Stimulated activated CD8-positive, alpha-beta memory T cell treated with anti-CD3 and anti-CD28 coated beads, Interleukin-12 subunit alpha, Interleukin-12 subunit beta, amount 100 ng/mL, for 24 hours (primary cell): ENCODE results near the gene HHAT.

ENCODE experiments used
- DNase-seq: peaks from one replicate; pipeline ENCODE4 v3.0.0-alpha.2; 2020; ENCODE audit errors: extremely low read depth

Gene HHAT

GRCh38 chr1:210597555-210598134, 268.9 kb downstream of the HHAT start:
- DNase-seq: no peak

GRCh38 chr1:210598135-210598652, 269.5 kb downstream of the HHAT start:
- DNase-seq: no peak

DNA sequence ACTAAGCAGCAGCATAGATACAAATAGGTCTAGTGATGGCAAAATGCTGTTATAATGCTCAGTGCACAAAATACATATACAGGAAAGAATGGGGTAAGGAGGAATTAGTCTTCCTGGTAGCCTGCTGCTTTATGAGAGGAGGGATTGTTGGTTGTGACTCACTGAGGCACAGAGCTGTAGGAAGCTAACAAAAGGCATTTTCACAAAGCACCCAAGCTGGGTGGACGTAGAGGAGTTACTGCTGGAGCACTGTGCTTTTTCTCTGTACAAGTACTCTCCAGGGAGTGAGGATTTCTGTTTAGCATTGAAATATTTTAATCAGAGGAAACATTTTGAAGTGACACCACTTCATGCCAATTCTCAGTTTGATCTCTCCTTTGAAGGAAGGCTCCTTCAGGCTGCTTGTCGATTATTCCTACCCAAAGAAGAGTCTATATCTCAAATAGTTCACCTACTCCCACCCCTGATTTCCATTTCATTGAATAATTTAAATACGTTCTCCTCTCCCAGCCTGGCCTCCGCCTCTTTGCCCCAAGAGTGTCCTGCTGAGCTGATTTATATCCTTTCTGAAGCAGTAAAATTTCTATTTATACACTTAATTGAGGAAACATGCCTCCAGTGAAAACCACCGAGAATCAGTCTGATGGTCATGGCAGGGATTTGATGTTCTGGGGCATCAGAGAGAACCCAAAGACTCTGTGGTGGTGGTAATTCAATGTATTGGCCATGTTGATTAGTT, 271.9 kb downstream of the HHAT start:
- no peak for DNase-seq

DNA sequence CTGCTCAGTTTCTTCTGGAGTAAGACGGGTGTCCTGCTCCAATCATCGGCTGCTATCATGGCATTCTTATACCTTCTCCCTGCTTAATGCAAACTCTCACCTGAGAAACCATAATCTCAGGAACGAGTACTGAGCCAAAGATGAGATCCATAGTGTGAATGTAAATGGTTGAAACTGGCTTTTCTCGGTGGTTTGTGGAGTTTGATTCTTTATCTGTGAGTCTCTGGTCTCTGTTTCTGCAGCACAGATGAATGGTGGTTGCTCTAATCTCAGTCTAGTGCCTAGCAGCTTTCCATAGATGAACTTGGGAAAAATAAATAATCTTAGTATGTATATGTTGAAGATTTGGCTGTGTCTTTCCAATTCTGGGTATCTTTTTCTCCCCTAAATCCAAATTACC, 274.4 kb downstream of the HHAT start:
- DNase-seq: no peak

- DNase-seq: no peak
Observed at GRCh38 chr1:210605099-210605498, 276.4 kb downstream of the HHAT start.

DNA sequence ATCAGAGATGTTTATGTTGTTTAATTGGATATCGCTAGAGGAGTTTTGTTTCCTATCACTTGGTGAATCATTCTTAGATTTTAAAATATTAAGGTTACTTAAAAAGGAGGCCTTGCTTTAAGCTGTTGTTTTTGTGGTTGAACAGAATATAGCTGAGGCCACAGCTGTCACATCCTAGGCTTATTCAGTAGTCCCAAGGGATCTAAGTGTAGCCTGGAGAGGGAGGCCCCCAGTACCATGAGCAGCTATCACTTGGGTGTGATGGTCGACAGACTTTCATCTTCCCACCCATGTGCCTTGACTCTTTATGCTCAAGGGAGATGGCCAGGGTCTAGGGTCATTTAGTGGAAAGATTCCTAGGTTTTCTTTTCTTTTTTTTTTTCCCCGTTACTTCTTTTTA, 278.7 kb downstream of the HHAT start:
- no peak for DNase-seq

DNA sequence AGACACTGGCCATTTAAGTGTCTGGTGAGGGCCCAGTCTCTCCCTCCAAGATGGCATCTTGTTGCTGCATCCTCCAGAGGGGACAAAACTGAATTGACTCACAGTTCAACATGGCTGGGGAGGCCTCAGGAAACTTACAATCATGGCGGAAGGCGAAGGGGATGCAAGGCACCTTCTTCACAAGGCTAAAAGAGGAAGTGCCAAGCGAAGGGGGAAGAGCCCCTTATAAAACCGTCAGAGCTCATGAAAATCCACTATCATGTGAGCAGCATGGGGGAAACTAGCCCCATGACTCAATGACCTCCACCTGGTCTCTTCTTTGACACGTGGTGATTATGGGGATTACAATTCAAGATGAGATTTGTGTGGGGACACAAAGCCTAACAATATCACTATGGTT, 280.1 kb downstream of the HHAT start:
- no peak for DNase-seq

DNA sequence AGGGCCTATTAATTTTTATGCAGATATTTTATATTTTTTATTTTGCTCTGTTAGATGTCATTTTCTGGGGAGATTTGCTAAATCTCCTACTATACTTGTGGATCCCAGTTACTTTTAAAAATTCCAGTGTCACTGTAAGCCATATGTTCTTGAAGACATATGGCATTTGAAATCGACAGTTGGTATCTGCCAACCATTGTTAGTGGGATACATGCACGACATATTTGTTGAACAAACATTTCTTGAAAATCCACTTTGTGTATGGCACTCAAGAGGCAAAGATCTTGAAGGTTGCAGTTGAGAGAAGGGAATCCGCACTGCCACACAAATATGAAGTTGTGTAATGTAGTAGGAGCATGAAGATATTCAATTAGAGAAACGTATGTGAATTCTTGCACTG, 287.7 kb downstream of the HHAT start:
- no peak for DNase-seq

- DNase-seq: no peak
Observed at GRCh38 chr1:210617293-210617692, 288.6 kb downstream of the HHAT start.

- DNase-seq: no peak
Observed at GRCh38 chr1:210618369-210618768, 289.7 kb downstream of the HHAT start.

DNA sequence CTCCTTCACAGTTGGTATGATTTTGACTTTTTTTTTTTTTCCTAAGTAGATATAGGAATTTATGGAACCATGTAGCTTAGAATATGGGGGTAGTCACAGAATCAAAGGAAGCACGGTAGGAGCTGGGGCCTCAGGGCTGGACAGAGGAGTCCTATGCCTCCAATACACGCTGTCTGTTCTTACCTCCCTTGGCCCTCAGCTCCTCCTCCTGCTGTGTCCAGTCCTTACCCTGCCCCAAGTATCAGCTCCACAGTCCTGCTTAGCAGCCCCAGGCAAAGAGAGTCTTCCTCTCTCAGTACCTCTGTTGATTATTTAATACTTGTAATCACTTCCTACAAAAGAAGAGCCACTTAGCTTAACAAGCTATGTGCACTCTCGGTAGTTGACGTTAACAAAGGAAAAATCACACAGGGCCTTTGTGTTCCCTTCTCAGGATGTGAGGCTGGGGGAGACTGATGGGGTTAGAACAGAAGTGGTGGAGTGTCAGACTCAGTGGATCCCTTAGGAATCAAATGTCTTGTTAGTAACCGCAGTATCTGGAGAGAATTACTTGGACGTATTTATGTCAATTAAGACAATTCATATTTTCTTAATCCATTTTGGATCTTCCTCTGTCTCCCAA, 292.3 kb downstream of the HHAT start:
- no peak for DNase-seq

- no peak for DNase-seq
Observed at GRCh38 chr1:210621712-210622111, 293.0 kb downstream of the HHAT start.

GRCh38 chr1:210624722-210625121, 296.0 kb downstream of the HHAT start:
- no peak for DNase-seq

GRCh38 chr1:210625715-210626114, 297.0 kb downstream of the HHAT start:
- no peak for DNase-seq

- DNase-seq: no peak
Observed at GRCh38 chr1:210626341-210626740, 297.6 kb downstream of the HHAT start.

DNA sequence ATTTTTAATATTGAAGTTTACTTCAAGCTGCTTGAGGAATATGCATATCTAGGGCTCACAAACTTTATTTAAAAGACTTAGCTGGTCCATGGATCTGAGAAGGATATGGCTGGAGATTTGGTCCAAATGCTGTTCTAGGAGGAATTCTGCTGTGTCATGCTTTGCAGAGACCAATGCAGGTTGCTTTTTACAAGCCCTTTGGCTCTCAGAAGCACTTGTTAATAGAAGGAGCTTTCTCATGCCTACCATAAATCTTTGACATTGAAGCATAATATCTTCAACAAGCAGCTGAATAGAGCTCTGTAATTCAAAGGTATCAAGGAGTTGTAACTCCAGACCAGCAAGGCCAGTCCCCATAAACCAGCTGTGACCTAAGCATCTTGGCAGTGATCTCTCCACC, 299.1 kb downstream of the HHAT start:
- no peak for DNase-seq

DNA sequence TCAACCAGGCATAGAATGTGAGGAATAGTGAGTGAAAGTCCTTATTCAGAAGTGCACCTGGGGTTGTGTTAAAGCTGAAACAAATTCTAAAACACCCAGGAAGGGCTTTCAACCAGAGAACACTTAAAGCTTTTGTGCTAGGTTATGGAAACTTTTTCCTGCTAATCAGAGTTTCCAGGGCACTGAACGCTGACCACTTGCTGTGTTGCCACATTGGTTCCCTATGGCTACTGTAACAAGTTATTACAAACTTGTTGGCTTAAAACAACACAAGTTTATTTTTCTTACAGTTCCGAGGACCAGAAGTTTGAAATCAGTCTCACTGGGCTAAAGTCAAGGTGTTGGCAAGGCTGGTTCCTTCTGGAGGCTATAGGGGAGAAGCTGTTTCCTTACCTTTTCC, 300.6 kb downstream of the HHAT start:
- no peak for DNase-seq

GRCh38 chr1:210631399-210631798, 302.7 kb downstream of the HHAT start:
- DNase-seq: no peak

- DNase-seq: no peak
Observed at GRCh38 chr1:210633140-210633539, 304.4 kb downstream of the HHAT start.

DNA sequence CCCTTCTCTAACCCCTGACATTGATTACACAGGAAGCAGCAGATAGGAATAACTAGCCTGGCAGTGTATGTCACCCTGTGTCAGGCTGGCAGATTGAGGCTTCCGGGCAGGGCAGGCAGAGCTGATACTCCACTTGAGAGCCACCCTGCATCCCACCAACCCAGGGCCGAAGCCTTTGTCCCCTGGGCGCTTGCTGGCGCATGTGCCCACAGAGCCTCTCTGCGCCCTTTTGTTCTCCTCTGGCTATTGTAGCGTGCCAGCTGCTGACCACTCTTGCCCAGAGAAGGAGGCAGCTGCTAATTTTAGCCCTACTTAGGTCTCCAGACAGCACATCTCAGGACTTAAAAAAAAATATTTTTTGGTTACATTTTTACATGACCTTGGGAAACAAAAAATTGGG, 304.9 kb downstream of the HHAT start:
- no peak for DNase-seq

DNA sequence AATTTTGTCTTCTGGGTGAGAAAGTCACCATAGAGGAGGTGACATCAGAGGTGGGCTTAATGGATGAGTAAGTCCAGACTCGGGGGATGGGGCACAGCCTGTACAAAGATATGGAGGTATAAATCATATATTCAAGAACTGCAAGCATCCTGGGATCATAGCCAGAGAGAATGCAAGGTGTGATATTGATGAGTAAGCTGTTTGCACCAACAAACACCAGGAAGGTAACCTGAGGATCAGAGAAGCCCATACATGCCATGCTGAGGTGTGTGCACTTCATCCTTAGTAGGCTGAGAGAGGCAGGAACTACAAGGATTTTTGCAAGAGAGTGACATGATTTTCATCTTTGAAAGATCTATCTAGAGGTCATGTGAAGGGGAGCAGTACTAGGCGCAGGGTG, 306.4 kb downstream of the HHAT start:
- DNase-seq: no peak

DNA sequence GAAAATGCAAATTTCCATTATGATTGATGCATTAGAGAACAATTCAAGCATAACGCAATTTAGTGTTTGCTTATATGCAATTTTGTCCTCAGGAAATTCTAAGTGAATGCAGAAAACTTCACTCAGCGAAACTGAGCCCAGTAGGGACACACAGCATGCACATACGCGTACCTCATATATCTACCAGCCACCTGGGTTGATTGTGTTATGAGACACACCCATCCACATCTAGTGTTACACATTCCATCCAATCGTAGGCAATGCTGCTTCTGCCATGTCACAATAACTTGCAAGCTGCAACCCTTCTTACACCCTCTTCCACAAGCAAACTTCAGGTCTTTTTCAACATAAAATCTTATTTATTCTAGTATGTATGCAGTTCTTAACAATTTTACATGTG, 312.9 kb downstream of the HHAT start:
- no peak for DNase-seq

GRCh38 chr1:210645582-210646257, 317.0 kb downstream of the HHAT start:
- no peak for DNase-seq
